ENCODE data around the gene CELF4.
"Not testable (repeated sequence)": the region's sequence is repeated elsewhere in the genome, so short reads cannot be mapped to it uniquely, and the experiment has no call there.

CELF4 gene

DNA sequence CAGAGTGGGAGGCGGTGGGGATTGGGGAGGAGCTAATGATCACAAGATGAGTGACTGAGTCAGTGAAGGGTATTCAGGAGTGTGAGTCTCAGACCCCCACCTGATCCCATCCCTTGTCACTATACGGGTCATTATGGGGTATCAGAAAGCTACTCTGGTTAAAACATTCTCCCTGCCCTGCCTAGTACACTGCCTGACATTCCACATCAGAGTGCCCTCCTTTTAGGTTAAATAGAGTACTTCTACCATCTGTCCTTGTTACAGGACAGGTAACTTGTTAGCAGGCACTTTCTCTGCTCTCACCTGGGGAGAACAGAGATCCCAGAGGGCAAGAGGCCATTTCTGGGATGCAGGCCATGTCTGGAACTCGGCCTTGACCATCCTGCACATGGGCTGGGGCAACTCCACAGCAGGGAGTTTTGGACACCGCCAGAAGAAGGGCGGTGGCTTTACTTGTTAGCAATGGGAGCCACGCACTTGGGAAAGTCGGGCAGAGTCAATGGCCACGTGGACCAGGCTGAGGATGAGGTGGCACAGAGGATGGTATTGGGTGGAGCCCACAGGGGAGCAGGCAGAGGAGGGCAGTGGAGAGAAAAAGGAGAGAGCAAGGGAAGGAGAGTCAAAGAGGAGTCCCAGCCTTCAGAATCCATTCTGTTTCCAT is 98.5 kb downstream of the CELF4 start:
- DNase-seq (ENCODE audit: low spot score), result no peak

DNA sequence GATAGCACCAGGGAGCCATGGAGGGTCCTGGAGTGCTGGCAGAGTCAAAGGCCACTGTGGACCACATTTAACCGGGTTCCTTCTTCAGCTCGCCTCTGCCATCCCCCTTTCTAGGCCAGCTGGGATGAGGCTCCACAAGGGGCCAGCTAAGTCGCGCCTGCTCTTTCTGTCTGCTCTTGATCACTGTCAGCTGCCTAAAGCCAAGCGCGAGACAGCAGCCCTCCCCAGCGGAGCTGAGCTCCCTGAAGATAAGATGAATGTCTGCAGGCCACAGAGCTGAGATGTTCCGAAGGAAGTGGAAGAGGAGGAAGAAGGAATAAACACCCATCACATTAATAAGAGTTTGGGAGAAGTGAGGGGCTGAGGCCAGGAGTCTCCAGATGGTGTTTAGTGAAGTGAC is 99.6 kb downstream of the CELF4 start:
- DNase-seq (ENCODE audit: low spot score), result no peak

DNA sequence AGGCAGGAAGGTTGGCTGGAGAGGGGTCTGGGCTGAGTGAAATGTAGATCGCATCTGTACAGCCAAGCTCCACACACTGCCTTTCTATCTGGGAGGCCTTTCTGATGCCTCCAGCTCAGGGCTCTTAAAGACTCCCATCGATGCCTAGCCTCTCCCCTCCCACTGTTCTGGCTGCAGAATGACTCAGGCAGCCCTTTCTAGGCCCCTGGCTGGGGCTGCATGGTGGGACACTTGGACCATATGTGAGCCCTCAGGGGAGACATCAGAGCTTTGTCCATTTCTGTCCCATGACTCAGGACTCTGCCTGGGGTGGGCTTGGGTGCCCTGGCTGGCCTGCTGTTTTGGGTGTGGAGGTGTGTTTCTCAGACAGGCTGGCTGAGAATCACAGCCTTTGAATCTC is 101.3 kb downstream of the CELF4 start:
- DNase-seq (ENCODE audit: low spot score), result no peak

DNA sequence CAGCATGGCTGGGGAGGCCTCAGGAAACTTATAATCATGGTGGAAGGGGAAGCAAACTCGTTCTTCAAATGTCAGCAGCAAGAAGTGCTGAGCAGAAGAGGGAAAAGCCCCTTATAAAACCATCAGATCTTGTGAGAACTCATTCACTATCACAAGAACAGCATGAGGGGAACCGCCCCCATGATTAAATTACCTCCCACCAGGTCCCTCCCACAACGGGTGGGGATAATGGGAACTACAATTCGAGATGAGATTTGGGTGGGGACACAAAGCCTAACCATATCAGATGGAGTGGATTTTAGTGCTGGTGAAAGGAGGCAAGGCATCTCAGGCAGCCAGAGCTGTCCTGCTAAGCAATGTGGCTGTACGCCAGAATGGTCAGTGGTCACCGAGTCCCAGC is 104.3 kb downstream of the CELF4 start:
- not testable (repeated sequence) for DNase-seq (ENCODE audit: low spot score)

DNA sequence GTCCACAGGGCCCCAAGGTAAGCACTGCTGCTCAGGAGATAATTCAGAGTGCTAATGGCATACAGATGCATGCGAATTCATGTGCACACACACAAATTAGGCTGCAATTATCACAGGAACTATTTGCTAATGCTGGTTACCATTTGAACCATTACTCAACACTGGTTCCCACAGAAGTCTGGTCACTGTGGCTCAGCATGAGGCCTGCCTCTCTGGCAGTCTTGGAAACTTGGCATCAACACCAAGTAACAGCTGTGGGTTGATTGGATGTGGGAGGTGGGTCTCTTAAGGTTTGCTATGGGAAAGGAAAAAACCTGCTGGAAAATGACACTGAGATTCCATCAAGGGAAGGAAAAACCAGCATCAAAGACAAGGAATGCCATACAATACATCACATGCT is 105.0 kb downstream of the CELF4 start:
- DNase-seq (ENCODE audit: low spot score), result no peak

DNA sequence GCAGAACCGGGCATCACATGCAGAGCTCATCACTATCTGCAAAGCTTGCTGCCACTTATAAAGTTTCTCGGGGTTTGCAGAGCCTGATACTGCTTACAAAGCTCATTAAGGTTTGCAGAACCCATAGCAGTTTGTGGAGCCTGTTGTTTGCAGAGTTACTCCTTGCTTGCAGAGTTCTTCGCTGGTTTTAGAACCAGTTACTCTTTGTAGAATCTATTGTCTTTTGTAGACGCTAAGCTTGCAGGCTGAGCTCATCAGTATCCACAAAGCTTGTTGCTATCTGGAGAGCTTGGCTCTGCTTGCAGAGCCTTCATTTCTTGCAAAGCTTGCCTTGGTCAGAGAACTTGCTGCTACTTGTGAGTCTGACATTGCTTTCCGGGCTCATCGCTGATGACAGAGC is 106.9 kb downstream of the CELF4 start:
- no peak for DNase-seq (ENCODE audit: low spot score)

DNA sequence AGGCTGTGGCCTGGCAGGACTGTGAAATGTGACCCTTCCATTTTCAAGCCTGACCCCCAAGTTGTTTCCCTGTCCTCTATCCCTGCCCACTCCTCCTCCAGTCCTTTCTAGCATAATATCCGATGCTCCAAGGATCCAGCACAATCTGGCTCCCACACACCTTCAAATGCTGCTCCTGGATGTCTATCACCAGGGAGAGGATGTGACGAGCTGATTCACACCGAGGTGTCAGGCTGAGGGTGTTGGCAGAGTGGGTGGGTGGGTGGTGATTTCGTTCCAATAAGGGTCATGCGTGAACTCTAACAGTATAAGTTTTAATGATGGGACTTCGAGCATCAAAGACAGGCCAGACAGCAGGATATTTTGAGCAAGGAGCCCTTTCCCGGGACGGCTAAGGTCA is 107.8 kb downstream of the CELF4 start:
- no peak for DNase-seq (ENCODE audit: low spot score)

DNA sequence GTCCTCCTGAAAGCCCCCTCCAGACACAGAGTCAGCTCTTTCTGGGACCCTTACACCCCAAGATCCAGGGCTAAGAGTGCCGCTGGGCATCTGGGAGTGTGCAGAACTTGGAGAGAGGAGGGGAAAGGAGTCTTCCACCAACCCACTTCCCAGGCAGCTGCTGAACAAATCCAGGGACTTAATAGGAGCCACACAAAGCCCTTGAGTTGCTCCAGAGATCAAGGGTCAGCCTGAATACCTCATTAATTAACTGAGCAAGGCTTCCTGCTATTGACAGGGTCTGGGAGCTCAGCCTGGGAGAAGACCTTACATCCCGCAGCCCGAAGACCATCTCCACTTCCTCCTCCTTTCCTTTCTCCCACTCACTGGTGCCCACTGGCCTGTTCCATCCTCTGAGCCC is 108.3 kb downstream of the CELF4 start:
- DNase-seq (ENCODE audit: low spot score), result no peak

DNA sequence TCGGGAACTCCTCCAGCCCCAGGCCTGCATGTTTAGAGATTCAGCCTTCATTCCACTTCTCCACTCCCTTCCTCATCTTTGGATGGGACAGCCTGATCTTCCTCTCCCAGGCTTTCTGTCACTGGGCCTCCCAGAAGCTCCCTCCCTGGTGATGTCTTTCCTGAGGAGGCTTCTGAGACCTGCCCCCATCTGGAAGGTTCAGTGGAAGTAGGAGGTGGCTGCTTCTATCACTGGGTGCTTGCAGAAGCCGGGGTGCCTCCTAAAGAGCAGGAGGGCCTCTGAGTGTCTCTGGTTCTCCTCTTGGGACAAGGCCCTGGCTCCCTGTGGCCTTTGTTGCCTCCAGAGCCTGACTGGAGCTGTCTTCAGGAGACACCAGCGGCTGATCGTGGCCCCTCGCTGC is 108.7 kb downstream of the CELF4 start:
- DNase-seq (ENCODE audit: low spot score), result no peak

DNA sequence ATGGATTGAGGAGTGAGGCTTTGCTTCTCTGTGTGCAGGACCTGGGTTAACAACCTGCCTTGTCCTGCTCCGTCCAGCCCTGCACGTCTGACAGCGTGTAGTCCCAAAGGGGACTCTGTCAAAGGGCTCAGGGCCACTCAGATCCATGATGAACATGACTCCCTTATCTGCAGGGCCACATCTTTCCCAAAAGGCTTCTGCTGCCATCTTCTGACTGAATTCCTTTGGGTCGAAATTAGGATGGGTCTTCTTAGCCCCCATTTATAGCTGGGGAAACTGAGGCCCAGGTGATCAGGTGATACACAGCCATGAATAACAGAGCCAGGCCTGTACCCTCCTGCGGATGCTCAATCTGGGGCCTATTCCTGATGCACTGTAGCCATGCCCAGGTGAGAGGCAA is 109.2 kb downstream of the CELF4 start:
- DNase-seq (ENCODE audit: low spot score), result no peak

DNA sequence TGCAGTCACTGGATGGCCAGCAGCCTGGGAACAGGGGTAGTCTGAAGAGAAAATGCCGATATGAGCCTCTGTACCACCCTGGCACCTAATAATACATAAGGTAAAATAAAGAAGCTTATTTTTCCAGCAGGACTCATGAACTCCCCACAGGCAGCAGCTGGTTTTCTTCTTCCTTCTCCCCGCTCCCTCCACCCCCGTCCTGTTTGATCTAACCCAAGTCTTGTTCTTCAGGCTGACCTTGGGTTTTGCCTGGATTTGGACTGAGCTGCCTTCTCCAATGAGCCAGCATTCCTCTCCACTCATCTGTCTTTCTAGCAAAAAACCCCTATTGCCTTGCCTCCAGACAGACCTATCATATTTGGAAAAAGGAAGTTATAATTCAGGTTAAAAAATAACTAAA is 111.8 kb downstream of the CELF4 start:
- no peak for DNase-seq (ENCODE audit: low spot score)

DNA sequence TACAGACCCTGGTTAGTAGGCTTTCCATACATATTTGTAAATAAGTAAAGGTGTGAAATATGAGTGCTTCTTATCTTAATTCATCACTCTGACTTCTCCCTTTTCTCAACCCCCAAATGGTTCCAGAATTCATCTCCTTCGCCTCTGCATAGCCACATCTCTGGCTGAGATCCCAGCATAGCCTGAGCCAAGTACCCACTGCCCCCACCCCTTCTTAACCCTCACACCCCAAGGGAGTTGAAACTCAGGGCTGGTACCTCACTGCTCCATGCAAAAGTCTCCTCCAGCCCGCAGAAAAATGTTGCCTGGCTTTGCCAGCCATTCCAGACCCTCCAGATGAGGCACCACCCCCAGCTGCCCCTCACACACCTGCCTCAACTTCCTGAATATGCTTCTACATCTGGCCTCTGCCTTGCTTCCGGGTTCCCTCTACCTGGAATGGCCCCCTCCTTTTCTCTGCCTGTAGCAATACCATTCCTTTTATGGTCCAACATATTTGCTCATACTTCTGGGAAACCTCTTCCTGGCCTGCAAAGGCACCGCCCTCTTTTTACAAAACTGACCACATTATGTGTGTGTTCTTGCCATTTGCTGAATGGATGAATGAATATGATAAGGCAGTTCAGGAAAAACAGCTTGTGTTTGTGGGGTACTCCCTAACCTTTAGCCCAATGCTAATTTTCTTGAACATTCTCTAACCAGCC is 112.8 kb downstream of the CELF4 start:
- no peak for DNase-seq (ENCODE audit: low spot score)

DNA sequence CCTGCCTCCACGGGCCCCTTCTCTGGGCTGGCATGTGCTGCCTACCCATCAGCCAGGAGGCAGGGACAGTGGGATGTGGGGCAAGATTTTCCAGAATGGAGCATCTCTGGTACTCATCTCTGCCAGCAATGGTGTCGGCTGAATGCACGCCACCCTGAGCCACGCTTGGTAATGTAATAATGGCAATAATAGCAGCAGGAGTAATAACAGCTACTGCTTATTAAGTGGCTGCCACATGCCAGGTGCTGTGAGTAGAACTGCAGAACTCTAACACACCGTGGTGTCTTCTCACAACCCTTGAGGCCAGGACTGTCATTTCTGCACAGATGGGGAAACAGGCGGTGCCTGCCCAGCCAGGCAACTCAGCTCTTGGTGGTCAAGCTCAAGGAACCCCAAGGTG is 113.6 kb downstream of the CELF4 start:
- no peak for DNase-seq (ENCODE audit: low spot score)

DNA sequence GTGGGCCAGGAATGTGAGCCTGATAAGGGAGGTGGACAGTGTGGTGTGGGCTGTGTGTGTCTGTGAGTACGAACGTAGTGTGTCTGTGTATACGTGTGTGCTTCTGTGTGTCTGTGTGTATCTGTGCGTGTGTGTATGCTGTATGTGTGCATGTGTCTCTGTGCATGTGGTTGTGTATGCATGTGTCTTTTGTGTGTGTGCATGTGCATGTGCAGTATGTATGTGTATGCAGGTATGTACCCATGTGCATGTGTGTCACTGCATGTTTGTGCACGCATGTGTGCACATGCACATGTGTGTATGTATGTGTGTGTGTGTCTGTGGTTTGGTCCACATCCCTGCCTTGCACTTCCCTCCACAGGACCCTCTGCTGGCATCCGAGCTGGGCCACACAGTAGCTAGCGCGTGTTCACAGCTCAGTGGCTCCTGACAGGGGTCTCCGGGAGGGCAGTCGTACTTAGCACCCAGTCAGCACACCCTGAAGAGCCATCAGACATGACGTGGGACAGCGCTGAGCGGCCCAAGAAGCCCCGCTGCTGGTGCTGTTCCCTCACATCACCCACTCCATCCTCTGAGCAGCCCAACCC is 114.3 kb downstream of the CELF4 start:
- no peak for DNase-seq (ENCODE audit: low spot score)

DNA sequence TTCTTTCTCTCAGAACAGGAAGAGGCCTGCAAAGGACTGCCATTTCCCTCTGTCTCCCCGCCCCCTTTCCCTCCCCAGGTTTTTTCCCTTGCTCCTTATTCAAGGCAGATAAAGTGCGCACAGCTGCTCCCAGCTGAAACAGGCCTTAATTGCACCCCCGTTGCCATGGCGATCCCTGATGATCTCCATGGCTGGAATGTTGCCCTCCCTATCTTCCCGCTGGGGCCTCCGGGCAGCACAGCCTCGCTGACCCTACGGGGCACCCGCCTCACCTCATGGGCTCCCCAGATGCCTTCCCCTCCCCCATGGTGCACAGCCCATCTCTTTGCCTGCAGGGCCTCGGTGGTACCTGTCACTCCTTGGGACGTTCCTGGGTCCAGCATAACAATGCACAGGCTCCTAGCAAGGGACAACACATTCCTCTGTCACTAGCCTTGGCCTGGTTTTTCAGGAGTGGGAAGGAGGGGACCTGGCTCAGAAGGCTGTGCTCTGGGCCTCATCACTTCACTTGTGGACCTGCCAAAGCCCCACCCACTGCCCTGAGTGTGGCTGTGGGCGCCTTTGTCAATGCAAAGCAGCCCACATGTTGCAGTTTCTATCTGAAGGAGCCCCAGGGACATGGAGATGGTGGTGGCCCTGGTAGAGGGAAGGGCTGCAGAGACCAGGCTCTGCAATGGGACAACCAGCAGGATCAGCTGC is 115.0 kb downstream of the CELF4 start:
- no peak for DNase-seq (ENCODE audit: low spot score)

DNA sequence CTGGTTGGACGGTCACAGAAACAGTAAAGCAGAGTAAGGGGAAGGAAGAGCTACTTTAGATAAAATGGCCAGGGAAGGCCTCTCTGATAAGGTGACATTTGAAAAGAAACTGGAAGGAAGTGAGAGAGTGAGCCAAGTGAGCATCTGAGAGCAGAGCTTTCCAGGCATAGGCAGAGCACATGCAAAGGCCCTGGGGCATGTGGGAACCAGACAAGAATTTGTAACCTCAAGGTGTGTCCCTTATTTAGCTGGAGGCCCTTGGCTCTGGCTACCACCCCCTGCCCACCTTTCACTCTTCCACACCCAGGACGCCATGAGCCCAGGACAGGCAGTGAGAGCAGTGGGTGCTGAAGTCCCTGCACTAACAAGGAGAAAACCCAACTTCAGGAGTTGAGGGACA is 116.0 kb downstream of the CELF4 start:
- no peak for DNase-seq (ENCODE audit: low spot score)

DNA sequence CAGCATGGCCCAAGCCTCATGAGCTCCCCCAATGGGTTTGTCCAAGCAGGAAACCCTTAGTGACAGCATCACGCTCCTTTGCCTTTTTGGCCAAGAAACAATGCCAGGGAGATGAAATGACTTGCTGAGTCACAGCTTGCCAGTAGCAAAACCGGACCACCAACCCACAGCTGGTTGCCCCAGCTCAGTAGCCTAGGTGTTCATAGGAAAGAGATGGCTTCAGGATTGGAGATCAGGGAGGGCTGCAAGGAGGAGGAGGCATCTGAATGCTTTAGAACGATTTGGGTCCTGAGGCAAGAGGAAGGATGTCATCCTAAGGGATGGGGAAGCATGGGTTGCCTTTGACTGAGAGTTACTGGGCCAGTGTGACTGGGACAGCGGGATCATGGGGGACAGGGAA is 116.7 kb downstream of the CELF4 start:
- no peak for DNase-seq (ENCODE audit: low spot score)

DNA sequence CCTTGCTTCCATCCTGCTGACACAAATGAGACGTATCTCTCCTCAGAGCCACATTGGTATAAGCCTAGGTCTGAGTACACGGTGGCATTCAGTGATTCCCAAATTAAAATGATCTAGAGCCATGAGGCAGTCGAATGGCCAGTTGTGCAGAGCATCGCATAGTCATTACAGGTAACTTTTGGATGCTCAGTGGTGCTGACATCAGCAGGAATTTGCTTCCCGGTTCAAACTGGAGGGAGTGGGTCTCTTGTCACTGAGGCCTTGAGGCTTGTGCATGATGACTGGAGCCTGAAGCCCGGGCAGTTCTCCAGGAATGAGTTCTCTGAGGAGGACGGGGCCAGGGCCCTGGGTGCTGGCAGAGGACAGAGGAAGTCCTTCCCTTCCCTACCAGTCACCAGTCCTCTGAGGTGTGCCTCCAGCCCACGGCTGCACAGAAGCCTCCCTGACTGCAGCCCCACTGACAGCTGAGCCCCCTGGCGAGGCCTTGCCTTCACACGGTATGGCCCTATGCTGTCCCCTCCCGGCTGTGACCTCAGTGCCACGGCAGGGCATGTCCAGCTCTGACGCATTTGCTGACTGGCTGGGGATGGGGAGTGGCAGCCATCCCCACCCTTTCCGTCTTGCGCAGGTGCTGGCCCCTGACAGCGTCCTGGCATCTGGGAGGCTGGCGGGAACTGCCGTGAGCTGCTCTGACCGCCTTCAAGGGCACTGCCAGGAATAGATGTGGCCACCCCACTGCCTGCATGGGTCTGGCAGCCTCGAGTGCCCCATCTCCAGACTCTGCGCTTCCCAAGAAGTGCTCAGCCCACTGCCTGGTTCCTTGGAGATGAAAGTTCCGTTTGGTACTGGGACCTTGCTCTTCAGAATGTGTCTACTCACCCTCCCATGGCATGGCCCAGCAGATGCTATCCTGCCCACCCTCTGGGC is 117.4 kb downstream of the CELF4 start:
- DNase-seq (ENCODE audit: low spot score), result no peak

DNA sequence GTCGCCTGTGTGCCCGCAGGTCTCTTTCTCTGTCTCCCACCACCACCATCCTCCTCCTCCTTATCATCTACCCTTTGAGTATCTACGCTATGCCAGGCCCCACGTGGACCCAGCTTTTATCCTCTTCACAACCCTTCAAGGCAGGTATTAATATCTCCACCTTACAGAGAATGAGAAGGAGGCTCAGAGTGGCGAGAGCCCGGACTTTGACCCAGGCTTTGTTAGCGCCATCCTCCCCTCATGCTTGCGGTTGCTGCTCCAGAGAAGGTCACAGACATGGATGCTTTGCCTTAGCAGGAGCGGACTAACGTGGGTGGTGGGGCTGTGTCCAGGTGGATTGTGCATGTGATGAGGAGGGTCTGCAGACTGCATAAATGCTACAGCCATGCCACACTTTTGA is 119.8 kb downstream of the CELF4 start:
- DNase-seq (ENCODE audit: low spot score), result no peak

DNA sequence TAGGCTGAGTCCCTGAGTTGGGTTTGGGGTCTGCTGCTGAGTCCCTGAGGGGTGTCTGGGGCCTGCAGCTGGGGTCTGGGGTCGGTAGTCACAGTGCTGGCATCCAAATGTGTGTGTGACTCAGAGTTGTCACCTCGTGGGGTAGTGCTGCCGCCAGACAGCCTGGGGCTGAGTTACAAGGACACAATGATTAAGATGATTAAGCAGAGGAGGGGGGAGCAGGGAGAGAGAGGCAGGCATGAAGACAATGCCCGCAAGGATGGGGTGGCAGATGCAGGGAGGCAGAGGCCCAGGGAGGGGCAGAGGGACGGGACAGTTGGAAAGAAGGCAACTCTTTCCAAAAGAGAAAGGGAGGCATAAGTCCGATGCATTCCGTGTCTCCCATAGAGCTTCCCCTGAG is 120.2 kb downstream of the CELF4 start:
- DNase-seq (ENCODE audit: low spot score), result no peak

DNA sequence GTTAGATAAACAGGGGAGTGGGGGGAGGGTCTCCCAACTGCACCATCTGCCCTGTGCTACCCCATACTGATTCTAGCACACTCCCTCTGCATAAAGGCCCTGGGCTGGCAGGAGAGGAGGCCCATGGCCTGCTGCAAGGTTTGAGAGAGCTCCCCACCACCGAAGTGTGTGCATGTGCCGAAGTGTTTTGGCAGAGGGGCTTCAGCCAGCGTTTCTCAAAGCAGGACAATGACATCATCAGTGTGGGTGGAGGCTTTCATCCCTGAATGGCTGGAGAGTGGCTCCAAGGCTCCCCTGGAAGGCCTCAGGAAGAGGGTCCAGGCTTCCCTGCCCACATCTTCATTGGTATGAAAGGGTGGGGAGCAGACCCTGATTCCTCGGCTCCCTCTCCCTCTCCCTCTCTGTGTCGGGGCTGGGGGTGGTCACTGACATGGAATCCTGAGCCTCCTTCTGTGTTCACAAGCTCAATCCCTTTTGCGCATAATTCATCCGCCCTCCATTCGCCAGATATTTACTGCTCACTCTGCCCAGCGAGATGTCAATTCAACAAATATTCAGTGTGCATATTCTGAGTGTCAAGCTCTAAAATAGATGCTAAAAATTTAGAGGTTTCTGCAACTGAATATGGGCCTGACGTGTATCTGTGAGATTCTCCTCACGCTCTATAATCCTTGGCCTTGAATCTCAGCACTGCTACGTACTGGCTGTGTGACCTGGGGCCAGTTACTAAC is 122.1 kb downstream of the CELF4 start:
- DNase-seq (ENCODE audit: low spot score), result no peak

Data from NAMALWA (cell line).